ENCODE measurements around the gene ASS1.

The ASS1 gene

DNA sequence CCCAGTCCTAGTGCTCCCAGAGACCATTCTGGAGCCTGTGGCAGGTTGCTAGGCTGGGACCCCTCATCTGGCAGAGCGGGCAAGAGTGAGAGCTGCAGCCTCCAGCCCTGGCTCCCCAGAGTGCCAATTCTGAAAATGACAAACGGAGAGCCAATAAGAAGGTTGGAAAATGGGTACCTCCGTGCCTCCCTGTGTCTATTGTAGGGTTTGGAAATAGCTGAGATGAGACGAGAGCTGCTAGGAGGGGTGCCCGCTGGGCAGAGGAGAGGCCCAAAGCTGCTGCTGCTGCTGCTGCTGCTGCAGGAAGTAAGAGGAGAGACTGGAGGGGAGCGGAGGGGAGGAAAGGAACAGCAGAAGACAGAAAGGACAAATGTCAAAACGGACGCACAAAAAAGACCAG is 98.6 kb downstream of the ASS1 start:
- Histone ChIP-seq H3K9me2 (replicated peaks; ENCODE audit: insufficient read depth, low read length) (no peaks in the 10 kb centered on the region), H3K27me3 (replicated peaks; ENCODE audit: insufficient read depth, low read length) (peaks cover 96% of the 10 kb centered on the region), H2AFZ (ENCODE audit: low read length) (no peak overlapping the region), H3K79me2 (ENCODE audit: low read length) (no peaks in the 10 kb centered on the region), H3K9ac (ENCODE audit: low read length) (no peak overlapping the region), H3K4me1 (ENCODE audit: low read length) (no peaks in the 10 kb centered on the region), H3K36me3 (replicated peaks; ENCODE audit: insufficient read depth, low read length) (no peaks in the 10 kb centered on the region), H3K4me2 (ENCODE audit: low read depth, low read length) (no peak overlapping the region), H4K20me1 (ENCODE audit: insufficient read depth, low read length) (no peaks in the 10 kb centered on the region), H3K4me3 (ENCODE audit: low read length) (no peak overlapping the region), H3F3A (ENCODE audit: insufficient read depth, low read length) (no peaks in the 10 kb centered on the region), H3K9me3 (replicated peaks; ENCODE audit: insufficient read depth, low read length) (no peaks in the 10 kb centered on the region), H3K27ac (ENCODE audit: low read length) (no peak overlapping the region)
- TF ChIP-seq, protein P1, sequence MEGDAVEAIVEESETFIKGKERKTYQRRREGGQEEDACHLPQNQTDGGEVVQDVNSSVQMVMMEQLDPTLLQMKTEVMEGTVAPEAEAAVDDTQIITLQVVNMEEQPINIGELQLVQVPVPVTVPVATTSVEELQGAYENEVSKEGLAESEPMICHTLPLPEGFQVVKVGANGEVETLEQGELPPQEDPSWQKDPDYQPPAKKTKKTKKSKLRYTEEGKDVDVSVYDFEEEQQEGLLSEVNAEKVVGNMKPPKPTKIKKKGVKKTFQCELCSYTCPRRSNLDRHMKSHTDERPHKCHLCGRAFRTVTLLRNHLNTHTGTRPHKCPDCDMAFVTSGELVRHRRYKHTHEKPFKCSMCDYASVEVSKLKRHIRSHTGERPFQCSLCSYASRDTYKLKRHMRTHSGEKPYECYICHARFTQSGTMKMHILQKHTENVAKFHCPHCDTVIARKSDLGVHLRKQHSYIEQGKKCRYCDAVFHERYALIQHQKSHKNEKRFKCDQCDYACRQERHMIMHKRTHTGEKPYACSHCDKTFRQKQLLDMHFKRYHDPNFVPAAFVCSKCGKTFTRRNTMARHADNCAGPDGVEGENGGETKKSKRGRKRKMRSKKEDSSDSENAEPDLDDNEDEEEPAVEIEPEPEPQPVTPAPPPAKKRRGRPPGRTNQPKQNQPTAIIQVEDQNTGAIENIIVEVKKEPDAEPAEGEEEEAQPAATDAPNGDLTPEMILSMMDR (IDR thresholded peaks at IDR 0.05; ENCODE audit: low read length) = no peak
- TF ChIP-seq EZH2phosphoT487 (IDR thresholded peaks at IDR 0.05; ENCODE audit: low read length) (no peak), EZH2 (optimal IDR thresholded peaks at IDR 0.05; ENCODE audit: low read depth, low read length) (no peak)
- DNase-seq = no peak

DNA sequence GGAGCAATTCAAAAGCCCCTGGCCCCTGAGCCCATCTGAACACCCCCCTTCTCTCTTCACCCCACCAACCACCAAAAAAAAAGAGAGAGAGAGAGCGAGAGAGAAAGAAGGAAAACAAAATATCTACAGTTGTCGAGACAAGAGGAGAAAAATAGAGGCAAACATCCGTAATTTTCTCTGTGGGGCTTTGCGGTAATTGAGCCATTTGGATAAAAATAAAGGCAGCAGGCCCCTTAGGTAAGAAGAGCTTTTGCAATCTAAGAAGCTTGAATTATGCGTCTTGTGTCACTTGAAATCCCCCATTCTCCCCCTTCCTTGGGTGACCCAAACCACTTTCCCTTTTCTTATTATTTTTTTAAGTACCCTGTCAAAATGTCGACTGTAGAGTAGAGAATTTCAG is 99.1 kb downstream of the ASS1 start:
- Histone ChIP-seq H3K4me1 (ENCODE audit: low read length) (no peaks in the 10 kb centered on the region), H3K9ac (ENCODE audit: low read length) (no peak overlapping the region), H3K4me3 (ENCODE audit: low read length) (no peak overlapping the region)

DNA sequence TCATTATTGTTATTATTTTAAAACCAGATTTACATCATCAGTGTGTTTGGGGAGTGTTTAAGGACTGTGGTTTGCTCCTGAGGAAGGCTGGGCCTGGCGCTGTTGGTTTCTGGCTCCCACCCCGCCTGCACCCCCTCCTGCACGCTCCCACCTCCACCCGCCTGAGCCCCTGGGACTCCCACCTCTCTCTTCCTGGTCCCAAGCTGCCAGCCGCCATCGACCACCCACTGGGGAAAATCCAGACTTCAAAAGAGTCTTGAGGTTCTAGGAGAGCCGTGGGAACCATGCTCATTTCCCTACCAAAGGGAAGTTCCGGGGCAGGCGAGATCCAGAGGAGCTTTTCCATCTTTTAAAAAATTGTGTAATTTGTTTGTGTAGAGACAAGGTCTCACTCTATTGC is 99.6 kb downstream of the ASS1 start:
- H3K27ac ChIP-seq (ENCODE audit: low read length) = no peak overlapping the region
- no peaks in the 10 kb centered on the region for H3K4me1 ChIP-seq (ENCODE audit: low read length)
- no peak for TF ChIP-seq EZH2phosphoT487 (IDR thresholded peaks at IDR 0.05; ENCODE audit: low read length)
- TF ChIP-seq, protein P1 (IDR thresholded peaks at IDR 0.05; ENCODE audit: low read length) = no peak
- TF ChIP-seq EZH2 (optimal IDR thresholded peaks at IDR 0.05; ENCODE audit: low read depth, low read length) = no peak
- no peak for DNase-seq
- no peaks in the 10 kb centered on the region for H3F3A ChIP-seq (ENCODE audit: insufficient read depth, low read length)
- no peak overlapping the region for H3K4me2 ChIP-seq (ENCODE audit: low read depth, low read length)
- no peaks in the 10 kb centered on the region for H3K9me3 ChIP-seq (replicated peaks; ENCODE audit: insufficient read depth, low read length)
- no peak overlapping the region for H3K4me3 ChIP-seq (ENCODE audit: low read length)
- H4K20me1 ChIP-seq (ENCODE audit: insufficient read depth, low read length) = no peaks in the 10 kb centered on the region
- no peaks in the 10 kb centered on the region for H3K9me2 ChIP-seq (replicated peaks; ENCODE audit: insufficient read depth, low read length)
- no peaks in the 10 kb centered on the region for H3K79me2 ChIP-seq (ENCODE audit: low read length)
- H2AFZ ChIP-seq (ENCODE audit: low read length) = no peak overlapping the region
- no peaks in the 10 kb centered on the region for H3K36me3 ChIP-seq (replicated peaks; ENCODE audit: insufficient read depth, low read length)
- H3K9ac ChIP-seq (ENCODE audit: low read length) = no peak overlapping the region
- H3K27me3 ChIP-seq (replicated peaks; ENCODE audit: insufficient read depth, low read length) = peaks cover 95% of the 10 kb centered on the region

More for the DNA sequence above, 99.1 kb downstream of the ASS1 start:
- H4K20me1 ChIP-seq (ENCODE audit: insufficient read depth, low read length) = no peaks in the 10 kb centered on the region
- no peak overlapping the region for H2AFZ ChIP-seq (ENCODE audit: low read length)
- TF ChIP-seq EZH2phosphoT487 (IDR thresholded peaks at IDR 0.05; ENCODE audit: low read length) = no peak
- DNase-seq = no peak
- H3K9me3 ChIP-seq (replicated peaks; ENCODE audit: insufficient read depth, low read length) = no peaks in the 10 kb centered on the region
- no peak overlapping the region for H3K4me2 ChIP-seq (ENCODE audit: low read depth, low read length)
- no peaks in the 10 kb centered on the region for H3K79me2 ChIP-seq (ENCODE audit: low read length)
- no peak overlapping the region for H3K27ac ChIP-seq (ENCODE audit: low read length)
- no peaks in the 10 kb centered on the region for H3K36me3 ChIP-seq (replicated peaks; ENCODE audit: insufficient read depth, low read length)
- H3F3A ChIP-seq (ENCODE audit: insufficient read depth, low read length) = no peaks in the 10 kb centered on the region
- no peaks in the 10 kb centered on the region for H3K9me2 ChIP-seq (replicated peaks; ENCODE audit: insufficient read depth, low read length)
- peaks cover 95% of the 10 kb centered on the region for H3K27me3 ChIP-seq (replicated peaks; ENCODE audit: insufficient read depth, low read length)

DNA sequence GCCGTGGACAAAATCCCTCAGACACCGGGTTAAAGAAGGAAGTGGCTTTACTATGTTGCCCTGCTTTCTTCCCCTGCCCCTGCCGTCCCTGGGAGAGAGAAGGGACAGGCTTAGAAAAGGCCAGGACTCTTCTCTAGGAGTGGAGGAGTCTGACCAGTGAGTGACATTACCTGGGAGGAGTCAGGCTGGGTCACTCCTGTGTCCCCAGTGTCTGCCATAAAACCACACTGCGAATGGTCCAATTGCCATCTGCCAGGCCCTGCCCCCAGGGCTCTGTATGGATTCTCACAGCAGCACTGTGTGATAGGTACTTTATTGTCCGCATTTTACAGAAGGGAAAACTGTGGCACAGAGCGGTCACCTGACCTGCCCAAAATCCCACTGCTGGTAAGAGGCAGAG is 103.3 kb downstream of the ASS1 start:
- Histone ChIP-seq H3K79me2 (ENCODE audit: low read length) (no peaks in the 10 kb centered on the region), H3K4me1 (ENCODE audit: low read length) (no peaks in the 10 kb centered on the region), H3K4me3 (ENCODE audit: low read length) (no peak overlapping the region), H3K4me2 (ENCODE audit: low read depth, low read length) (no peak overlapping the region), H3K27ac (ENCODE audit: low read length) (no peak overlapping the region), H3F3A (ENCODE audit: insufficient read depth, low read length) (no peaks in the 10 kb centered on the region), H2AFZ (ENCODE audit: low read length) (no peak overlapping the region), H3K9me3 (replicated peaks; ENCODE audit: insufficient read depth, low read length) (0 out of 2 replicates have a peak, but pooled peaks cover 3% of the 10 kb centered on the region), H3K9ac (ENCODE audit: low read length) (no peak overlapping the region), H4K20me1 (ENCODE audit: insufficient read depth, low read length) (no peaks in the 10 kb centered on the region), H3K36me3 (replicated peaks; ENCODE audit: insufficient read depth, low read length) (no peaks in the 10 kb centered on the region), H3K9me2 (replicated peaks; ENCODE audit: insufficient read depth, low read length) (no peaks in the 10 kb centered on the region), H3K27me3 (replicated peaks; ENCODE audit: insufficient read depth, low read length) (peaks cover 87% of the 10 kb centered on the region)
- DNase-seq = no peak
- no peak for TF ChIP-seq EZH2phosphoT487 (IDR thresholded peaks at IDR 0.05; ENCODE audit: low read length)
- TF ChIP-seq EZH2 (optimal IDR thresholded peaks at IDR 0.05; ENCODE audit: low read depth, low read length) = no peak
- TF ChIP-seq, protein P1 (IDR thresholded peaks at IDR 0.05; ENCODE audit: low read length) = no peak

All from MM.1S (cell line).